OCI-LY3 (cell line): ENCODE measurements around the gene CTBP2.

Experiments used
- H2AFZ ChIP-seq: fragments of 200-600, 300-600 bp; shearing (Covaris generic); 2 replicates; pipeline ENCODE4 v1.6.0; 2014; ENCODE audit warnings: antibody characterized with exemption, low read depth, low read length
- H3K27ac ChIP-seq: fragments of 200-600, 300-600 bp; sonication (generic); 2 replicates; pipeline ENCODE4 v1.5.1; 2014; ENCODE audit warnings: mild to moderate bottlenecking, low read length, moderate library complexity, mixed read lengths
- H3K27me3 ChIP-seq: fragments of 200-600, 300-600 bp; sonication (generic); 2 replicates; pipeline ENCODE4 v1.6.1; 2014; ENCODE audit warnings: low read depth, low read length, mixed read lengths
- H3K36me3 ChIP-seq: fragments of 200-600, 300-600 bp; sonication (generic); replicated peaks from 2 replicates; pipeline ENCODE3; 2014; ENCODE audit warnings: low read depth, low read length, mixed read lengths
- H3K4me1 ChIP-seq: fragments of 300-600, 200-600 bp; sonication (generic); 2 replicates; pipeline ENCODE4 v1.6.1; 2014; ENCODE audit warnings: low read length, mixed read lengths
- H3K4me2 ChIP-seq: fragments of 200-600, 300-600 bp; sonication (generic); 2 replicates; pipeline ENCODE4 v1.6.1; 2014; ENCODE audit warnings: low read length, mixed read lengths
- H3K4me3 ChIP-seq: fragments of 300-600, 200-600 bp; sonication (generic); 2 replicates; pipeline ENCODE4 v1.5.1; 2014; ENCODE audit warnings: antibody characterized with exemption, mild to moderate bottlenecking, low read length, moderate library complexity
- H3K79me2 ChIP-seq: fragments of 300-600, 200-600 bp; shearing (Covaris generic); 2 replicates; pipeline ENCODE4 v1.6.1; 2014; ENCODE audit warnings: mild to moderate bottlenecking, low read length, mixed read lengths
- H3K9ac ChIP-seq: fragments of 300-600, 200-600 bp; shearing (Covaris generic); 2 replicates; pipeline ENCODE4 v1.6.0; 2014; ENCODE audit warnings: mild to moderate bottlenecking, low read length, moderate library complexity
- H3K9me3 ChIP-seq: fragments of 200-600, 300-600 bp; shearing (Covaris generic); 2 replicates; pipeline ENCODE4 v1.6.1; 2014; ENCODE audit warnings: low read length, mixed read lengths; ENCODE audit not compliant: insufficient read depth
- H4K20me1 ChIP-seq: fragments of 200-600, 300-600 bp; sonication (generic); 2 replicates; pipeline ENCODE4 v1.6.1; 2016; ENCODE audit warnings: low read length, mixed read lengths; ENCODE audit not compliant: insufficient read depth
- EZH2phosphoT487 ChIP-seq: fragments of 200-600 bp; shearing (Covaris generic); IDR thresholded peaks from 2 replicates; pipeline ENCODE4 v1.6.1; 2018; ENCODE audit warnings: antibody characterized with exemption, mixed run types, low read depth
- TF ChIP-seq, protein P1 (sequence below): fragments of 200-600, 300-600 bp; sonication (generic); IDR thresholded peaks from 2 replicates; pipeline ENCODE4 v1.5.1; 2014; ENCODE audit warnings: antibody characterized with exemption, low read length, low read depth

The CTBP2 gene

DNA sequence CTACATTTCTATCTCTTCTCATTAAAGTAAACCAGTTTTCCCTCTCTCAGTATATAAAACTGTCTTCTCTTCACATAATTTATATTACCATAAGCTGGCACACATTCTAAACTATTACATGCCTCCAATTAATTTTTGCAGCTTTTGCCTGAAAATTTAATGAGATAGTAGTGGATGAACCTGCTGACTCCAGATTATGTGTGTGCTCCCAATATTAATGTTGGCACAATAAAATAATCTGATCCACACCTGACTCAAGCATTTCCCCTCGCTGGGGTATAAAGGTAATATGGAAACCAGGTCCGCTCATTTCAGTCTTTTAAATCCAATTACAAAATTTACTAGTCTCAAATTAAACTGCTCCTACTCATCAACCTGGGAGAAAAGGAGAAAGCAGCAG is 63.4 kb downstream of the CTBP2 start:
- Histone ChIP-seq H3K27me3 (peaks cover 8% of the 10 kb centered on the region; the same call in 1 of the 2 replicates), H3K9me3 (no peaks in the 10 kb centered on the region), H3K9ac (no peak overlapping the region), H3K79me2 (no peaks in the 10 kb centered on the region), H3K4me2 (no peak overlapping the region), H3K4me3 (no peak overlapping the region), H3K36me3 (no peaks in the 10 kb centered on the region), H2AFZ (no peak overlapping the region), H3K27ac (no peak overlapping the region), H3K4me1 (no peaks in the 10 kb centered on the region), H4K20me1 (no peaks in the 10 kb centered on the region)
- TF ChIP-seq, protein P1, sequence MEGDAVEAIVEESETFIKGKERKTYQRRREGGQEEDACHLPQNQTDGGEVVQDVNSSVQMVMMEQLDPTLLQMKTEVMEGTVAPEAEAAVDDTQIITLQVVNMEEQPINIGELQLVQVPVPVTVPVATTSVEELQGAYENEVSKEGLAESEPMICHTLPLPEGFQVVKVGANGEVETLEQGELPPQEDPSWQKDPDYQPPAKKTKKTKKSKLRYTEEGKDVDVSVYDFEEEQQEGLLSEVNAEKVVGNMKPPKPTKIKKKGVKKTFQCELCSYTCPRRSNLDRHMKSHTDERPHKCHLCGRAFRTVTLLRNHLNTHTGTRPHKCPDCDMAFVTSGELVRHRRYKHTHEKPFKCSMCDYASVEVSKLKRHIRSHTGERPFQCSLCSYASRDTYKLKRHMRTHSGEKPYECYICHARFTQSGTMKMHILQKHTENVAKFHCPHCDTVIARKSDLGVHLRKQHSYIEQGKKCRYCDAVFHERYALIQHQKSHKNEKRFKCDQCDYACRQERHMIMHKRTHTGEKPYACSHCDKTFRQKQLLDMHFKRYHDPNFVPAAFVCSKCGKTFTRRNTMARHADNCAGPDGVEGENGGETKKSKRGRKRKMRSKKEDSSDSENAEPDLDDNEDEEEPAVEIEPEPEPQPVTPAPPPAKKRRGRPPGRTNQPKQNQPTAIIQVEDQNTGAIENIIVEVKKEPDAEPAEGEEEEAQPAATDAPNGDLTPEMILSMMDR: no peak
- TF ChIP-seq EZH2phosphoT487: no peak

DNA sequence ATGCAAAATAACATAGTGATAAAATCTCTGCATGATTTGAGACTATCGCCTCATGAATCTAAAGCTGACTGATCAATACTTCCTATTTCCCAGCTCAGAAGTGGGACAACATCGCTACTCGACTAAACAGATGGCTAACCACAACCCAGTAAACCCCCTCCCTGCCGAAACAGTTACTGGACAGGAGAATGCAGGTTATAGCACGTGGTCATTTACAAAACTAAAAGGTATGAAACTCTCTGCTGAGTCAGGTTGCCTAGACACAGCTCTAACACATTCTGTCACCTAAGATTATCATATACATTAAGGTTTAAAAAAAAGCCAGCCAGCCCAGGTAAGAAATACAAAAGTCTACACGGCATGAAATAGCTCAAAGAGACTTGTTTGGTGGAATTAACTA is 64.0 kb downstream of the CTBP2 start:
- H3K9ac ChIP-seq: no peak overlapping the region
- peaks cover 8% of the 10 kb centered on the region; the same call in 1 of the 2 replicates for H3K27me3 ChIP-seq
- no peak overlapping the region for H2AFZ ChIP-seq
- H3K79me2 ChIP-seq: no peaks in the 10 kb centered on the region
- H3K4me3 ChIP-seq: no peak overlapping the region
- no peak for TF ChIP-seq EZH2phosphoT487
- TF ChIP-seq, protein P1: no peak
- H3K9me3 ChIP-seq: no peaks in the 10 kb centered on the region
- no peaks in the 10 kb centered on the region for H3K36me3 ChIP-seq
- H3K4me1 ChIP-seq: no peaks in the 10 kb centered on the region
- no peak overlapping the region for H3K4me2 ChIP-seq
- no peak overlapping the region for H3K27ac ChIP-seq
- H4K20me1 ChIP-seq: no peaks in the 10 kb centered on the region

DNA sequence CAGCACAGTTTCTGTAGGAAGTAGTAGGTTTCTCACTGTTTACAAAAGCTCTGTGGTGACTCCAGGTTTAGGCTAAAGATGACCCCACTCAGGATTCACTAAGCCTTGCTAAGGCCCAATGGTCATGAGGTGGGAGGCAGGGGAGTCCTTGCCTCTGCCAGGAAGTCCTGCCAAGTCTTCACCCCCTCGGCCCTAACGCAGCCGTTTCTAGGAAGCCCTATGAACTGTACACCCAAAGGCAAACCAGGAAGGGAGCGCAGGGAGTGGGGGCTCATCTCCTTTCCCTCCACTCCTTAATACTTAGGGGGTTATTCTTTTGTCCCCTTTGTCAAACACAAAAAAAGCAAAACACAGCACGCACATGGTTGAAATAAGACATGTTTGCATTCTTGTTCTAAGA is 64.6 kb downstream of the CTBP2 start:
- no peaks in the 10 kb centered on the region for H4K20me1 ChIP-seq
- no peaks in the 10 kb centered on the region for H3K79me2 ChIP-seq

DNA sequence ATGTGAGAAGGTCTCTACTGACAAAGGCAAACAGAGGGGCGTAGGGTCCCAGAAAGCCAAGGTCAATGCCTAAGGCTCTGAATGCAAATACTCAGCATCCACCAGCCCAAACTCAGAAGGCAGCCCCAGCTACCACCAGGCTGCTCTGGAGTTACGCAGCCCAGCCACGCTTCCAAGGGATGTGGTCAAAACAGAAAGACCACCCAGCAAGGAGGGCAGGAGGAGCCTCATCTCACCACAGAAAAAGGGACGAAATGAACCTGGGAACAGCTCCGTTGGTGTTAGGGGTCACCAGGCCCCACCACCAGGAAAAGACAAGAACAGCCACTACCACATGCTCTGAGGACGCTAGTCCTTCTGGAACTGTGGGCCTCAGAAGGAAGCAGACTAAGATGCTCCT is 65.1 kb downstream of the CTBP2 start:
- no peak overlapping the region for H3K4me2 ChIP-seq
- no peaks in the 10 kb centered on the region for H3K79me2 ChIP-seq
- peaks cover 8% of the 10 kb centered on the region; the same call in 1 of the 2 replicates for H3K27me3 ChIP-seq
- no peak overlapping the region for H3K9ac ChIP-seq
- TF ChIP-seq EZH2phosphoT487: no peak
- TF ChIP-seq, protein P1: no peak
- H3K4me1 ChIP-seq: no peaks in the 10 kb centered on the region
- no peak overlapping the region for H3K27ac ChIP-seq
- no peaks in the 10 kb centered on the region for H4K20me1 ChIP-seq
- no peaks in the 10 kb centered on the region for H3K36me3 ChIP-seq
- no peaks in the 10 kb centered on the region for H3K9me3 ChIP-seq
- no peak overlapping the region for H2AFZ ChIP-seq
- no peak overlapping the region for H3K4me3 ChIP-seq

More for the DNA sequence above, 64.6 kb downstream of the CTBP2 start:
- Histone ChIP-seq H3K36me3 (no peaks in the 10 kb centered on the region), H3K4me3 (no peak overlapping the region), H3K27me3 (peaks cover 8% of the 10 kb centered on the region; the same call in 1 of the 2 replicates), H3K4me2 (no peak overlapping the region), H2AFZ (no peak overlapping the region), H3K9me3 (no peaks in the 10 kb centered on the region), H3K9ac (no peak overlapping the region), H3K4me1 (no peaks in the 10 kb centered on the region), H3K27ac (no peak overlapping the region)
- TF ChIP-seq EZH2phosphoT487: no peak
- TF ChIP-seq, protein P1: no peak
